ENCODE data around the gene CSKMT.

Gene CSKMT

DNA sequence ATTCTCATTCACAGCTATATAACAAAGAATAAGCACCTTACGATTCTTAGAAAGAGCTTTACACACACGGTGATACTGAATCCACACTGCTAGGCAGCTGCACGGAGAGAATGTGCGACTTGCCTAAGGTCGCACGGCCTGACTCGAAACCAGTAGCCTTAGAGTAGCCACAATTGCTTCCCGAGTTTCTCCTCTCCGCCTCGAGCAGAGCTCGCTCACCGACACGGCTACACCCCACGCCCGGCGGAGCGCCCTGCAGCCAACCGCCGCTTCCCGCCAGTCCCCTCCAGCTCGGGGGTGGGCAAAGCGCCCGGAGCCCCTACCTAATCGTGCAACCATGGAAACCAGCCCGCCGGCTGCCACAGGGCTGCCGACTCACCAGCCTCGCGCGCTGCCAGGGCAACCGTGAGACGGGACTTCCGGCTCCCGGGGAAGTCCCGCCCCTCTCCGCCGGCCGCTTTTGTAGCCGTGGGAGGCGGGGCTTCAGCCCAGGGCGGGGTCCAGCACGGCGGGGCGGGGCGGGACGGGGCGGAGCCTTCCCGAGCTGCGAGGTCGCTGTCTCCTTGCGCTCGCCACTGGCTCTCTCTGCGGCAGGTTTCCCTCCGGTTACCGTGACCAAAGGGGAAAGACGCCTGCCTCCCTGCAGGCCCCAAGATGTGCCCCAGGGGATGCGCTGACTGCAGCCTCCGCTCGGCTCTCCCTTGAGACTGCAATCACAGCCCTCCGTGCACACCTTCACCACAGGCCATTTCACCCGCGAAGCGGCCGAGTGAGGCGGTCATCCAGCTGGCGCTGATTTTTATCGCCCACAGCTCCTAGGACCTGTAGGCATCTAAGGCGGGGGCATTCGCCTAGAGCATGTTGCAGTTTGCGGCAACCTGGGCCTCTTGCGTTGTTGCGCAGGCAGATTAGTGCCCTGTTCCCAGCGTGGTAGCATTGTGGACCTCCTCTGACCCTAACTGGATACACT is 41.1 kb downstream of the CSKMT start:
- Histone ChIP-seq H3K27me3 (no peaks in the 10 kb centered on the region), H3K4me2 (peak overlapping the region; percentile 99), H3K4me3 (peak overlapping the region; percentile 76), H3K9ac (peak overlapping the region; percentile 72), H4K20me1 (no peaks in the 10 kb centered on the region), H3K27ac (peak overlapping the region; percentile 56), H3K4me1 (peaks cover 51% of the 10 kb centered on the region), H3K9me3 (no peaks in the 10 kb centered on the region), H3K36me3 (peaks cover 41% of the 10 kb centered on the region)
- TF ChIP-seq Cebpa-rat (IDR thresholded peaks at IDR 0.05) = no peak

DNA sequence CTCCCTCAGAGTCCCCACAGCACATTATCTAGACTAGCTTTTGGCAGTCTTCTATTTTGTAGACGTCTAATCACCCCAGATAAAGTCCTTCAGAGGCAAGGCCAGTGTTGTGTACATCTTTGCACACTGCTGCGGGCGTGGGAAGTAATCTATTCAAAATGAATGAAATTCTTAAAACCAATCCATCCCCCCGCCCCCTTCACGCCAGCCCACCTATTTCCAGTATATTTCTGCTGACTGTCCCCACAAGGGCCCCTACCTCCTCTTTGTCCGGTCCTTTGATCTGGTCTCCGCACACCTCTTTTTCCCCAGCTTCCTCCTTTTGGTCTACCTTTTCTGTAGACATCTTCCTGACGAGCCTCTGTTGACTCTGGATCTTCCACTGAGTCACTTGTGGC is 41.7 kb downstream of the CSKMT start:
- Histone ChIP-seq H3K36me3 (peaks cover 41% of the 10 kb centered on the region), H3K27me3 (no peaks in the 10 kb centered on the region), H3K9ac (peak overlapping the region; percentile 67; the same call in 1 of the 2 replicates), H3K27ac (peak overlapping the region; percentile 56; the same call in 1 of the 2 replicates), H3K4me2 (peak overlapping the region; percentile 99), H3K4me3 (peak overlapping the region; percentile 76), H4K20me1 (no peaks in the 10 kb centered on the region), H3K9me3 (no peaks in the 10 kb centered on the region), H3K4me1 (peaks cover 51% of the 10 kb centered on the region)
- TF ChIP-seq Cebpa-rat (IDR thresholded peaks at IDR 0.05) = no peak

DNA sequence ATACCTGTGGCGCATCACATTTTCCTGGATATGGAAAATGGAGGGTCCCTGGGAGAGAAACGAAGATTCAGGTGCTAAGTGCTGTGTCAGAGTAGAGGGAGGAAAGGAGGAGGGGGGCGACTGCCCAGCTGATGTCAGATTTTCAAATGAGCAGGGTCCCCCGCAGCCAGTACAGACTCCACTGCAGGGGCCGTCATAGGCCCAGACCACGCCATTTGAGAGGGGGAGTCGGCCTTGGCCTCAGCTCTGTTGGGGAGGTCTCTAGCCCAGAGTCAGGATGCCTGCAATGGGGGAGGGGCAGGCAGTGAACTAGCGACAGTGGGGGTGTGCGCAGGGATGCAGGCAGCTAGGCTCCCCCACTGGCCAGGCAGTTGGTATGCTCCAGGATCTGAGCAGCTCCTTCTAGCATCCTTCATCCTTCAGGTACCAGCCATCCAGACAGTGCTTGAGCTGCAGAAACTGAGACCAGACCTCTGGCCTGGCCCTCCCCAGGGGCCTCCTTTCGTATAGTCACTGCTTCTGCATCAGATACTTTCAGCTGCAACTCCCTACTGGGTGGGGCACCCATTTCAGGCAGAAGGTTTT is 42.3 kb downstream of the CSKMT start, which contains the start of the genes BSCL2 and GNG3:
Gene BSCL2, minus strand, starts transcription at position 148 of the 585 bp plus-strand sequence. CDS start 229 bp downstream, outside the sequence.
Gene GNG3, plus strand, starts transcription at position 400 of the 585 bp plus-strand sequence. CDS start 620 bp downstream, outside the sequence.
- TF ChIP-seq Cebpa-rat (IDR thresholded peaks at IDR 0.05) = no peak
- Histone ChIP-seq H3K4me3 (peak within 1 kb of the TSS; percentile 76), H4K20me1 (no peaks in the 10 kb centered on the region), H3K9me3 (no peaks in the 10 kb centered on the region), H3K36me3 (peaks cover 41% of the 10 kb centered on the region), H3K4me1 (peaks cover 51% of the 10 kb centered on the region), H3K4me2 (peak within 1 kb of the TSS; percentile 99), H3K27ac (peak within 1 kb of the TSS; percentile 98), H3K27me3 (no peaks in the 10 kb centered on the region), H3K9ac (peak within 1 kb of the TSS; percentile 92)

DNA sequence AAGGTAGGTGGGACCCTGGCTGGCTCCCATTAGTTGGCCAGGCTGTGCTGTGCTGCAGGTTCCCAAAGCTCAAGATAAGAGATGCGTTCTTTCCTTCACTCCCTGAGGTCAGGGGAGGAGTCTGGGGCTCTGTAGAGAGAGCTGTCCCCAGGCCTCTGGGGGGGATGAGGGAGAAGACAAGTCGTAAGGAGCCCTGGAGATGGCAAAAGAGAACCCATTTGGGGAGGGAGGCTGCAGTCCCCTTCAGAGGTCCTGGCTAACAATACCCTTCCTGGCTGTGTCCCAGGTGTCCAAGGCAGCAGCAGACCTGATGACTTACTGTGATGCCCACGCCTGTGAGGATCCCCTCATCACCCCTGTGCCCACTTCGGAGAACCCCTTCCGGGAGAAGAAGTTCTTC is 43.3 kb downstream of the CSKMT start:
- peaks cover 51% of the 10 kb centered on the region for H3K4me1 ChIP-seq
- H3K36me3 ChIP-seq = peaks cover 43% of the 10 kb centered on the region
- peak overlapping the region; percentile 99 for H3K4me2 ChIP-seq
- peak overlapping the region; percentile 92 for H3K9ac ChIP-seq
- H3K27me3 ChIP-seq = no peaks in the 10 kb centered on the region
- H4K20me1 ChIP-seq = no peaks in the 10 kb centered on the region
- peak overlapping the region; percentile 98 for H3K27ac ChIP-seq
- no peaks in the 10 kb centered on the region for H3K9me3 ChIP-seq
- no peak for TF ChIP-seq Cebpa-rat (IDR thresholded peaks at IDR 0.05)
- peak overlapping the region; percentile 69 for H3K4me3 ChIP-seq

DNA sequence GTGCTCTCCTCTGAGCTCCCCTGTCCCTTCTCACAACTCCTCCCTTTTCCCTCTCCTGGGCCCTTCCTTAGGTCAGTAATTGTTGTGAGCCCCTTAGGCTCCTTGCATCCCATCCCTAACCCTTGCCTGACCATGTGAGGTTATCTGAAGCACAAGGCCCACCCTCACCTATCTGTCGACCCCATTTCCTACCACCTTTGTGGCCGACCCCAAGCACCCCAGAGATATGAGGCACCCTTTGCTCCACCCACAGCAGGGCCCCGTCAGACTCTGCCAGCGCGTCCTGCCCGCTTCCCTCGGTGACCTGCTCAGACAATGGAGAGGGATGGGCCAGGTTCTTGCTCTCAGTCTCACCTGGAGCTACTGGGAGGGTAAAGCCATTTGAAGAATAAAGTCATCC is 43.7 kb downstream of the CSKMT start:
- peak overlapping the region; percentile 99 for H3K4me2 ChIP-seq
- H3K36me3 ChIP-seq = peaks cover 43% of the 10 kb centered on the region
- H3K27me3 ChIP-seq = no peaks in the 10 kb centered on the region
- H4K20me1 ChIP-seq = no peaks in the 10 kb centered on the region
- H3K4me3 ChIP-seq = peak overlapping the region; percentile 69
- H3K27ac ChIP-seq = peak overlapping the region; percentile 98
- H3K4me1 ChIP-seq = peaks cover 51% of the 10 kb centered on the region
- peak overlapping the region; percentile 92 for H3K9ac ChIP-seq
- no peaks in the 10 kb centered on the region for H3K9me3 ChIP-seq
- TF ChIP-seq Cebpa-rat (IDR thresholded peaks at IDR 0.05) = no peak

DNA sequence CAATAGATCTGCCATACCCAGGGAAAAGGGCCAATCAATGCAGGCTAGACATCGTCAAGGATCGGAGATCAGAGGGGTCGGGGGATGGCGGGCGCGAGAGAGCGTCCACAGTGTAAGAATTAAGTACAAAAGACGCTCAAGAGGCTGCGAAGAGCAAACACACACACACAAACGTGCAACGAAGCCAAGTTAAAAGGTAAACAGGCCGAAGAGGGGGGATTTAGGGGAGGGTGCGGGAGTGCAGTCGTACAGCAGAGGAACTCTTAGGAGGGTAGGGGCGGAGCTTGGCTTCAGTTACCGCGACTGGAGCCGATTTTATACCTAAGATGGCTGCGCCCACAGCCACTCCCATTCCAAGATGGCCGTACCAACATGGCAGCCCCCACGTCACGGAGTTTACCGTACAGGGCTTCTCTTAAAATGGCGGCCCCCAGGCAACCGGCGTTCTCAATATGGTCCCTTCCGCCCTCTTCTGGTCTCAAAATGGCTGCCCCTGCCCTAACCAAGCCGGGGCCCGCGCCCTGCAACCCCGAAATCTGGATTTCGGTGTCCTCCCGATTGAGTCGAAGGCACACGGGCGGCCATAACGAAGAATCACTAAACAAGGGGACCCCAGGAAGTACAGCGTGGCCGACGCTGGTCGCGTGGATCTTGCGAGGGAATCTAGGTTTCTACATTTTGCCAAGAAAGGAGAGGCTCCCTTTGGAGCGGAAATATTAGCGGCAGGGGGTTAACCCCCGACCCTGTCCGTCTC is 44.3 kb downstream of the CSKMT start:
- Histone ChIP-seq H3K36me3 (peaks cover 45% of the 10 kb centered on the region), H3K9ac (peak overlapping the region; percentile 92), H3K27me3 (no peaks in the 10 kb centered on the region), H3K4me3 (peak overlapping the region; percentile 69), H3K9me3 (no peaks in the 10 kb centered on the region), H4K20me1 (no peaks in the 10 kb centered on the region), H3K4me1 (peaks cover 51% of the 10 kb centered on the region), H3K27ac (peak overlapping the region; percentile 98), H3K4me2 (peak overlapping the region; percentile 99)
- no peak for TF ChIP-seq Cebpa-rat (IDR thresholded peaks at IDR 0.05)

DNA sequence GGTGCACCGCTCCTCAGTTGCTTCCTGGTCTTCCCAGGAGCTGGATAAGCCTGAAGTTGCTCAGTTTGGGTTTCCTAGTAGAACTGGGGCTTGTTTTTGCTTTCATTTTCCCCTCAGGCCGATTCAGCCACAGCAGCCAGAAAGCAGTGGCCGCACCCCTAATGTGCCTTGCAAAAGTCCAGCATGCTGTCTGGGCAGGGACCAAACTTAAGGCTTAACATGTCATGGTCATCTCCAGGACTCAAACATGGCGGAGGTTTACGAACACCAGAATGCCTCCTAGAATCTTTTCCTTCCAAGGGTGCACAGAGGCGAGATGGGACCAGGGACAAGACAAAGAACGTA is 44.9 kb downstream of the CSKMT start:
- Histone ChIP-seq H3K27me3 (no peaks in the 10 kb centered on the region), H3K36me3 (peaks cover 49% of the 10 kb centered on the region), H3K4me3 (peak overlapping the region; percentile 69), H3K4me2 (peak overlapping the region; percentile 99), H3K27ac (peak overlapping the region; percentile 98), H3K4me1 (peaks cover 46% of the 10 kb centered on the region), H3K9me3 (no peaks in the 10 kb centered on the region), H4K20me1 (no peaks in the 10 kb centered on the region), H3K9ac (peak overlapping the region; percentile 92)
- no peak for TF ChIP-seq Cebpa-rat (IDR thresholded peaks at IDR 0.05)

DNA sequence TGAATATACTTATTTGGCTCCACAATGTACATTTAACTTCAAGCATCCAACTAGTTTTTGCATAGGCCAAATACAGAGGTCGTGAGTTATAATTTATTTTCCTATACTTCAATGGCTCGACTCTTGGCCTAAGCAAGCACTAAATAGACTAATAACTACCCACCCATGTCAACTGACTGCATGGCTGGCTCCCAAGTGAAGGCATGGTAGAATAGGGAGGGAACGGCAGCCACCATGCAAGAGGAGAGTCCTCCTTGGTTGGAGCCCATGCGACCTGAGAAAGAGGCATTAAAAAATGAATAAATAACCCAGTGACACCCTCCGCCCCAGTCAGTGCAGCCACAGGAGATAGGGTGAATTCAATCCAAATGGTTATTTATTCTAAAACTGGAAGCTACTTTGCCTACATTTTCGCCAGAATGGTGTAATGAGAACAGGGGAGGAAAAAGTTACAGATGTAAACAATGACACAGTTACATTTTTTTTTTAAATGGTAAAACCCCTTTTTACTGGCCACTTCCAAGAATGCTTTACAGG is 47.2 kb downstream of the CSKMT start:
- Histone ChIP-seq H3K36me3 (peaks cover 72% of the 10 kb centered on the region), H4K20me1 (peaks cover 16% of the 10 kb centered on the region; the same call in 1 of the 2 replicates), H3K4me3 (no peak overlapping the region), H3K4me1 (peaks cover 27% of the 10 kb centered on the region), H3K9me3 (no peaks in the 10 kb centered on the region), H3K27me3 (no peaks in the 10 kb centered on the region), H3K9ac (no peak overlapping the region), H3K27ac (no peak overlapping the region; the same call in 1 of the 2 replicates), H3K4me2 (no peak overlapping the region)
- TF ChIP-seq Cebpa-rat (IDR thresholded peaks at IDR 0.05) = no peak

DNA sequence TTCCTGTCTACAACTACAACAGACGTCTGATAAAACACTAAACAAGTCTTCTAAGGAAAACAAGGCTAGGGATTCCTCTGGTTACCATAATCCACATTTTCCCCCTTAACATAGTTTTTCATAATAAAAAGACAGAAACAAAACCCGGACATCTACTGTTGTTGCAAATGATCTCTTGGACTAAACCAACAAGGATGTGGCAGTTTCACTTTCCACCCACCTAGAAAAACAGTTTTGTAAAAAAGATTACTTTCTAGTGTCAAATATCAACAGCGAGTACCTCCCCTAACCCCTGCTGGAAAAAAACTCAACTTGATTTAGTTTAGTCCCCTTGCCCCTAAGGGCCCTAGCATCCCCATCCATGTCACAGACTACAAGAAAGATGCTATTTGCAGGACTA is 47.7 kb downstream of the CSKMT start:
- Histone ChIP-seq H4K20me1 (peaks cover 22% of the 10 kb centered on the region; the same call in 1 of the 2 replicates), H3K9ac (no peak overlapping the region), H3K27me3 (no peaks in the 10 kb centered on the region), H3K27ac (peak overlapping the region; percentile 1; the same call in 1 of the 2 replicates), H3K9me3 (no peaks in the 10 kb centered on the region), H3K4me2 (no peak overlapping the region), H3K4me3 (no peak overlapping the region), H3K4me1 (peaks cover 21% of the 10 kb centered on the region), H3K36me3 (peaks cover 77% of the 10 kb centered on the region)
- no peak for TF ChIP-seq Cebpa-rat (IDR thresholded peaks at IDR 0.05)
